SK-N-SH (cell line): Measurements from ENCODE around the gene PLCG2. TPM values are rescaled to one million over a fixed set of nuclear protein-coding genes. Genes with fewer than 3 reads are reported as not detected.

Experiments
- CTCF ChIA-PET: fragments of 300-600, 350-600 bp; formaldehyde crosslinking; extraction: SDS; loops from one replicate; lab custom pipeline; 2021; lab: Yijun Ruan, JAX
- POLR2A ChIA-PET: fragments of 350-600 bp; sonication (Branson Sonifier 250); formaldehyde crosslinking; extraction: SDS; loops from one replicate; lab custom pipeline; 2020; ENCODE audit warnings: antibody characterized with exemption, inconsistent platforms; lab: Yijun Ruan, JAX
- DNase-seq: peaks from one replicate; pipeline ENCODE4 v3.0.0; 2012
- H2AFZ ChIP-seq: fragments of 200-600 bp; sonication (generic); 2 replicates; pipeline ENCODE4 v1.8.1; 2016; ENCODE audit warnings: antibody characterized with exemption, mild to moderate bottlenecking, low read depth
- H3F3A ChIP-seq: fragments of 200-600 bp; sonication (generic); replicated peaks from 2 replicates; pipeline ENCODE3; 2016; ENCODE audit warnings: antibody characterized with exemption, mild to moderate bottlenecking; ENCODE audit not compliant: insufficient read depth
- H3K27ac ChIP-seq, 2 experiments: fragments of 200-500 bp in 1 of 2; fragments of 200-600 bp in 1 of 2; sonication (Bioruptor generic) in 1 of 2; sonication (generic), shearing (Covaris generic) in 1 of 2; 2 replicates each; pipeline versions ENCODE4 v1.5.1 to v1.6.1; 2014 to 2016; ENCODE audit warnings: low read depth in 2 of 2, inconsistent platforms in 1 of 2, low read length in 1 of 2, mild to moderate bottlenecking in 1 of 2, mixed read lengths in 1 of 2
- H3K27me3 ChIP-seq: fragments of 200-600 bp; sonication (generic), shearing (Covaris generic); 2 replicates; pipeline ENCODE4 v1.6.1; 2016; ENCODE audit warnings: mixed run types; ENCODE audit not compliant: insufficient read depth
- H3K36me3 ChIP-seq, 2 experiments: fragments of 200-500 bp in 1 of 2; fragments of 200-600 bp in 1 of 2; sonication (Bioruptor generic) in 1 of 2; sonication (generic) in 1 of 2; replicated peaks in 1 of 2; 2 replicates each; pipeline versions ENCODE3 to v1.5.1; 2014 to 2016; ENCODE audit warnings: low read length in 1 of 2, mild to moderate bottlenecking in 1 of 2; ENCODE audit not compliant: insufficient read depth in 2 of 2, control insufficient read depth in 1 of 2
- H3K4me1 ChIP-seq, 2 experiments: fragments of 200-500 bp in 1 of 2; fragments of 200-600 bp in 1 of 2; sonication (Bioruptor generic) in 1 of 2; sonication (generic), shearing (Covaris generic) in 1 of 2; 2 replicates each; pipeline versions ENCODE4 v1.5.1 to v1.6.1; 2014 to 2016; ENCODE audit warnings: low read depth in 1 of 2, low read length in 1 of 2, mixed run types in 1 of 2; ENCODE audit not compliant: insufficient read depth in 2 of 2, control insufficient read depth in 1 of 2
- H3K4me2 ChIP-seq: fragments of 200-600 bp; sonication (generic), shearing (Covaris generic); 2 replicates; pipeline ENCODE4 v1.6.1; 2017; ENCODE audit warnings: mixed run types
- H3K4me3 ChIP-seq, 2 experiments: fragments of 200-500 bp in 1 of 2; fragments of 200-600 bp in 1 of 2; sonication (Bioruptor generic) in 1 of 2; sonication (generic), shearing (Covaris generic) in 1 of 2; 2 replicates each; pipeline versions ENCODE4 v1.5.1 to v1.8.1; 2014 to 2016; ENCODE audit warnings: low read depth in 2 of 2, inconsistent platforms in 1 of 2, low read length in 1 of 2, mild to moderate bottlenecking in 1 of 2, mixed read lengths in 1 of 2, moderate library complexity in 1 of 2
- H3K79me2 ChIP-seq: fragments of 200-600 bp; sonication (generic); 2 replicates; pipeline ENCODE4 v1.8.1; 2017; ENCODE audit warnings: mild to moderate bottlenecking; ENCODE audit not compliant: insufficient read depth
- H3K9ac ChIP-seq: fragments of 200-600 bp; sonication (generic); 2 replicates; pipeline ENCODE4 v1.6.1; 2017; ENCODE audit warnings: mixed run types
- H3K9me2 ChIP-seq: fragments of 200-600 bp; sonication (generic); 2 replicates; pipeline ENCODE4 v1.6.1; 2017; ENCODE audit warnings: mixed run types
- H3K9me3 ChIP-seq: fragments of 200-600 bp; sonication (generic); 2 replicates; pipeline ENCODE4 v1.6.1; 2017; ENCODE audit warnings: mixed run types, mild to moderate bottlenecking, moderate library complexity
- H4K20me1 ChIP-seq: fragments of 200-600 bp; sonication (generic); 2 replicates; pipeline ENCODE4 v1.6.1; 2017; ENCODE audit warnings: mild to moderate bottlenecking, mixed run types; ENCODE audit not compliant: insufficient read depth
- CHD2 ChIP-seq: fragments of 150-350 bp; IDR thresholded peaks from 2 replicates; pipeline ENCODE4 v1.6.1; 2018; ENCODE audit warnings: low read length; ENCODE audit not compliant: partially characterized antibody
- EP300 ChIP-seq, 2 experiments: IDR thresholded peaks; 2 replicates each; pipeline versions ENCODE4 v1.4.0 to v1.6.1; 2012; ENCODE audit warnings: borderline replicate concordance in 1 of 2, low read depth in 1 of 2, low read length in 1 of 2
- FOXM1 ChIP-seq: IDR thresholded peaks from 2 replicates; pipeline ENCODE4 v1.4.0; 2012; ENCODE audit warnings: low read depth, mild to moderate bottlenecking
- GABPA ChIP-seq: IDR thresholded peaks from 2 replicates; pipeline ENCODE4 v1.4.0; 2012; ENCODE audit warnings: low read depth, mild to moderate bottlenecking
- IRF3 ChIP-seq: fragments of 150-350 bp; IDR thresholded peaks from 2 replicates; pipeline ENCODE4 v1.6.1; 2016; ENCODE audit warnings: mild to moderate bottlenecking, low read depth, low read length
- MAX ChIP-seq: IDR thresholded peaks from 2 replicates; pipeline ENCODE4 v1.4.0; 2012; ENCODE audit warnings: low read depth
- MXI1 ChIP-seq: IDR thresholded peaks from 2 replicates; pipeline ENCODE4 v1.6.1; 2012; ENCODE audit warnings: mild to moderate bottlenecking, low read depth, low read length, improper control_type of control experiment
- NFIC ChIP-seq: IDR thresholded peaks from 2 replicates; pipeline ENCODE4 v1.4.0; 2012; ENCODE audit warnings: borderline replicate concordance
- POLR2AphosphoS5 ChIP-seq: IDR thresholded peaks from 2 replicates; pipeline ENCODE4 v1.6.1; 2012; ENCODE audit warnings: low read depth, low read length
- RAD21 ChIP-seq: IDR thresholded peaks from 2 replicates; pipeline ENCODE4 v1.6.1; 2012; ENCODE audit warnings: mild to moderate bottlenecking, low read length
- REST ChIP-seq: IDR thresholded peaks from 2 replicates; pipeline ENCODE4 v1.6.1; 2012; ENCODE audit warnings: mild to moderate bottlenecking, low read depth, low read length, moderate library complexity
- RFX5 ChIP-seq: IDR thresholded peaks from 2 replicates; pipeline ENCODE4 v1.6.1; 2012; ENCODE audit warnings: mild to moderate bottlenecking, improper control_type of control experiment, low read length
- RXRA ChIP-seq: IDR thresholded peaks from 2 replicates; pipeline ENCODE4 v1.4.0; 2012; ENCODE audit warnings: low read depth, mild to moderate bottlenecking, borderline replicate concordance
- TAF1 ChIP-seq: IDR thresholded peaks from 2 replicates; pipeline ENCODE4 v1.6.1; 2012; ENCODE audit warnings: low read depth, mild to moderate bottlenecking, low read length, moderate library complexity, borderline replicate concordance
- TCF12 ChIP-seq: IDR thresholded peaks from 2 replicates; pipeline ENCODE4 v1.4.0; 2012
- YY1 ChIP-seq: IDR thresholded peaks from 2 replicates; pipeline ENCODE4 v1.4.0; 2012; ENCODE audit warnings: low read depth, mild to moderate bottlenecking
- ZBTB33 ChIP-seq: IDR thresholded peaks from 2 replicates; pipeline ENCODE4 v1.4.0; 2012; ENCODE audit warnings: low read depth, borderline replicate concordance
- WGBS: methylation state at CpG from one replicate; pipeline ENCODE4 v1.1.6; 2017; ENCODE audit warnings: low lambda C conversion rate; 5-methylcytosine and 5-hydroxymethylcytosine counted together
- polyA plus RNA-seq, 3 experiments: library from polyadenylated mRNA; depleted of rRNA; stranded (reverse); fragments of >200 nt; gene quantifications; 2 replicates each; pipeline ENCODE4 v1.2.3, GENCODE V29; 2012
- TF ChIP-seq, protein P1 (sequence below): fragments of 200-600 bp; sonication (generic); IDR thresholded peaks from 2 replicates; pipeline ENCODE4 v1.6.1; 2017; ENCODE audit warnings: antibody characterized with exemption, mild to moderate bottlenecking, moderate library complexity
- TF ChIP-seq, protein P2 (sequence below): fragments of 150-350 bp; IDR thresholded peaks from 2 replicates; pipeline ENCODE4 v1.6.1; 2017; ENCODE audit warnings: antibody characterized with exemption, low read length, low read depth, borderline replicate concordance

The PLCG2 gene
- polyA plus RNA-seq, 1 of the 3 experiments (the other 2 are of a cell fraction): 0.23 TPM

DNA sequence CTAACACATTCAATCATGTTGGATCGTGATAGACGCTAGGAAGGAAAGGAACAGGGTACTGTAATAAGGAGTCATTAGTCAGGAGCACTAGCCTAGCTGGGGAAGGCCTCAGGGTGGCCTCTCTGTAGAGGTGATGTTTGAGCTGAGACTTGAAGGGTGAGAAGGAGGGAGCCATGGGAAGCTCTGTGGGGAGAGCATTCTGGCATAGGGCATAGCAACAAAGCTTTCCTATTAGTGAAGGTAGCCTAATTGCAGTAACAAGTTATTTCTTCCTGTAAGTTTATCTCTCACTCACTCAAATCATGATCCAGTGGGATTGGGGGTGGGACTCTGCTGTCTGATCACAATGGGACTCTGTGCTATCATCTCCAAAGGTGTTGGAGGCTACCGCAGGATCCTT lies 16.1 kb downstream of the PLCG2 start:
- CTCF ChIA-PET: no interaction called here
- POLR2A ChIA-PET: no interaction called here

More for the DNA sequence above, 16.1 kb downstream of the PLCG2 start:
- DNase-seq: no peak
- H3K4me3 ChIP-seq: no peak overlapping the region
- WGBS: 65% methylated on average over 3 of the region's 3 CpGs
- no peaks in the 10 kb centered on the region for H3K36me3 ChIP-seq
- no peaks in the 10 kb centered on the region; the same call in 1 of the 2 replicates for H3K27me3 ChIP-seq
- H3K4me1 ChIP-seq: no peaks in the 10 kb centered on the region
- H2AFZ ChIP-seq: no peak overlapping the region
- no peak overlapping the region for H3K27ac ChIP-seq
- H3K79me2 ChIP-seq: no peaks in the 10 kb centered on the region
- TF ChIP-seq CHD2: no peak
- no peak for TF ChIP-seq RAD21
- no peak for TF ChIP-seq ZBTB33
- no peak for TF ChIP-seq RXRA
- no peak for TF ChIP-seq RFX5
- no peak for TF ChIP-seq FOXM1
- TF ChIP-seq GABPA: no peak
- no peak for TF ChIP-seq NFIC
- no peak for TF ChIP-seq REST
- TF ChIP-seq MAX: no peak
- TF ChIP-seq YY1: no peak
- TF ChIP-seq POLR2AphosphoS5: no peak
- TF ChIP-seq TCF12: no peak
- no peak for TF ChIP-seq IRF3
- TF ChIP-seq EP300 (IDR thresholded peaks at IDR 0.05; ENCODE audit: borderline replicate concordance in 1 of 2, low read depth in 1 of 2, low read length in 1 of 2): no peak
- TF ChIP-seq, protein P1, sequence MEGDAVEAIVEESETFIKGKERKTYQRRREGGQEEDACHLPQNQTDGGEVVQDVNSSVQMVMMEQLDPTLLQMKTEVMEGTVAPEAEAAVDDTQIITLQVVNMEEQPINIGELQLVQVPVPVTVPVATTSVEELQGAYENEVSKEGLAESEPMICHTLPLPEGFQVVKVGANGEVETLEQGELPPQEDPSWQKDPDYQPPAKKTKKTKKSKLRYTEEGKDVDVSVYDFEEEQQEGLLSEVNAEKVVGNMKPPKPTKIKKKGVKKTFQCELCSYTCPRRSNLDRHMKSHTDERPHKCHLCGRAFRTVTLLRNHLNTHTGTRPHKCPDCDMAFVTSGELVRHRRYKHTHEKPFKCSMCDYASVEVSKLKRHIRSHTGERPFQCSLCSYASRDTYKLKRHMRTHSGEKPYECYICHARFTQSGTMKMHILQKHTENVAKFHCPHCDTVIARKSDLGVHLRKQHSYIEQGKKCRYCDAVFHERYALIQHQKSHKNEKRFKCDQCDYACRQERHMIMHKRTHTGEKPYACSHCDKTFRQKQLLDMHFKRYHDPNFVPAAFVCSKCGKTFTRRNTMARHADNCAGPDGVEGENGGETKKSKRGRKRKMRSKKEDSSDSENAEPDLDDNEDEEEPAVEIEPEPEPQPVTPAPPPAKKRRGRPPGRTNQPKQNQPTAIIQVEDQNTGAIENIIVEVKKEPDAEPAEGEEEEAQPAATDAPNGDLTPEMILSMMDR: no peak
- TF ChIP-seq TAF1: no peak
- TF ChIP-seq MXI1: no peak
- TF ChIP-seq, protein P2, sequence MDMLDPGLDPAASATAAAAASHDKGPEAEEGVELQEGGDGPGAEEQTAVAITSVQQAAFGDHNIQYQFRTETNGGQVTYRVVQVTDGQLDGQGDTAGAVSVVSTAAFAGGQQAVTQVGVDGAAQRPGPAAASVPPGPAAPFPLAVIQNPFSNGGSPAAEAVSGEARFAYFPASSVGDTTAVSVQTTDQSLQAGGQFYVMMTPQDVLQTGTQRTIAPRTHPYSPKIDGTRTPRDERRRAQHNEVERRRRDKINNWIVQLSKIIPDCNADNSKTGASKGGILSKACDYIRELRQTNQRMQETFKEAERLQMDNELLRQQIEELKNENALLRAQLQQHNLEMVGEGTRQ: no peak
- no peak overlapping the region for H3K9ac ChIP-seq
- H4K20me1 ChIP-seq: no peaks in the 10 kb centered on the region
- no peaks in the 10 kb centered on the region for H3K9me2 ChIP-seq
- H3F3A ChIP-seq: no peaks in the 10 kb centered on the region
- no peak overlapping the region for H3K4me2 ChIP-seq
- H3K9me3 ChIP-seq: no peaks in the 10 kb centered on the region
